ENCODE data around the gene FAM120A.

DNA sequence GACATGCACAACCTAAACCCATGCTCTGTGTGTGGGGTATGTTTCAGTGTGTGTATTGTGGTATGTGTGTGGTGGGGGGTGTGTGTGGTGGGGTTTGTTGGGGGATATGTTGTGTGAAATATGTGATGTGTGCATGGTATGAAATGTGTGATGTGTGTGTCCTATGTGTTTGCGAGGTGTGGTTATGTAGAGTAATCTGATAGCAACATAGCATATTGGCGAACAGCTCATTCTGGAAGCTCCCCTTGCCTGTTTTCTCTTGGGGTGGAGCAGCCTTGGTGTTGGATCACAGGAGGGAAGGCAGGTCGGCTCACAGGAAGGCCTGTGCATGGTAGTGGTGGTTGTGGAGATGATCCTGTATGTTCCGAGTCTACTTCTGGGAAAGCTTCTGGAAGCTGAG lies 89.5 kb downstream of the FAM120A start:
- TF ChIP-seq CTCF (IDR thresholded peaks at IDR 0.05; ENCODE audit: insufficient read depth, low read depth, low read length) (no peak), EZH2 (IDR thresholded peaks at IDR 0.05; ENCODE audit: insufficient read depth, low read length) (no peak)
